GM23338 (cell line): Measurements from ENCODE around the gene LUC7L2.

Source experiments
- EZH2 ChIP-seq: fragments of 200-600 bp; sonication (generic); IDR thresholded peaks from one replicate; pipeline ENCODE4 v1.8.0; 2017; ENCODE audit warnings: antibody characterized with exemption, mild to moderate bottlenecking, low read depth; ENCODE audit not compliant: unreplicated experiment
- TF ChIP-seq, protein P1 (sequence below), 2 experiments: fragments of 200-600 bp in 1 of 2; sonication (generic) in 1 of 2; conservative IDR thresholded peaks; 2 replicates each; pipeline versions ENCODE4 v1.5.1 to v1.6.1; 2016 to 2017; ENCODE audit warnings: antibody characterized with exemption in 2 of 2, low read depth in 2 of 2, mild to moderate bottlenecking in 2 of 2, moderate library complexity in 1 of 2
- TF ChIP-seq, protein P2 (sequence below): IDR thresholded peaks from one replicate; pipeline ENCODE4 v1.6.1; 2018; ENCODE audit warnings: antibody characterized with exemption; ENCODE audit not compliant: unreplicated experiment

DNA sequence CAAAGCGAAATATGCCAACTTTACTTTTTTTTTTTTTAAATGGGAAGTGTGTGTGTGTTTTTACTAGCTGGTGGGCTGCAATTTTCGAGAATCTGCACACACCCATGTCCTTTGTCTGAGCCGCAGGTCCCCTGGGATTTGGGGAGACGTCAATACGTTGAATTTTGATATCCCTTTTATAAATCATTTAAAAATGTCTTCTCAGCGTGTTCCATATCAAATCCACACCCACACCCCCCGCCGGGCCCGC lies 19.0 kb upstream of the LUC7L2 start:
- TF ChIP-seq, protein P1, sequence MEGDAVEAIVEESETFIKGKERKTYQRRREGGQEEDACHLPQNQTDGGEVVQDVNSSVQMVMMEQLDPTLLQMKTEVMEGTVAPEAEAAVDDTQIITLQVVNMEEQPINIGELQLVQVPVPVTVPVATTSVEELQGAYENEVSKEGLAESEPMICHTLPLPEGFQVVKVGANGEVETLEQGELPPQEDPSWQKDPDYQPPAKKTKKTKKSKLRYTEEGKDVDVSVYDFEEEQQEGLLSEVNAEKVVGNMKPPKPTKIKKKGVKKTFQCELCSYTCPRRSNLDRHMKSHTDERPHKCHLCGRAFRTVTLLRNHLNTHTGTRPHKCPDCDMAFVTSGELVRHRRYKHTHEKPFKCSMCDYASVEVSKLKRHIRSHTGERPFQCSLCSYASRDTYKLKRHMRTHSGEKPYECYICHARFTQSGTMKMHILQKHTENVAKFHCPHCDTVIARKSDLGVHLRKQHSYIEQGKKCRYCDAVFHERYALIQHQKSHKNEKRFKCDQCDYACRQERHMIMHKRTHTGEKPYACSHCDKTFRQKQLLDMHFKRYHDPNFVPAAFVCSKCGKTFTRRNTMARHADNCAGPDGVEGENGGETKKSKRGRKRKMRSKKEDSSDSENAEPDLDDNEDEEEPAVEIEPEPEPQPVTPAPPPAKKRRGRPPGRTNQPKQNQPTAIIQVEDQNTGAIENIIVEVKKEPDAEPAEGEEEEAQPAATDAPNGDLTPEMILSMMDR (conservative IDR thresholded peaks at IDR 0.05; ENCODE audit: low read depth in 2 of 2) = no peak
- TF ChIP-seq EZH2 = no peak
- TF ChIP-seq, protein P2, sequence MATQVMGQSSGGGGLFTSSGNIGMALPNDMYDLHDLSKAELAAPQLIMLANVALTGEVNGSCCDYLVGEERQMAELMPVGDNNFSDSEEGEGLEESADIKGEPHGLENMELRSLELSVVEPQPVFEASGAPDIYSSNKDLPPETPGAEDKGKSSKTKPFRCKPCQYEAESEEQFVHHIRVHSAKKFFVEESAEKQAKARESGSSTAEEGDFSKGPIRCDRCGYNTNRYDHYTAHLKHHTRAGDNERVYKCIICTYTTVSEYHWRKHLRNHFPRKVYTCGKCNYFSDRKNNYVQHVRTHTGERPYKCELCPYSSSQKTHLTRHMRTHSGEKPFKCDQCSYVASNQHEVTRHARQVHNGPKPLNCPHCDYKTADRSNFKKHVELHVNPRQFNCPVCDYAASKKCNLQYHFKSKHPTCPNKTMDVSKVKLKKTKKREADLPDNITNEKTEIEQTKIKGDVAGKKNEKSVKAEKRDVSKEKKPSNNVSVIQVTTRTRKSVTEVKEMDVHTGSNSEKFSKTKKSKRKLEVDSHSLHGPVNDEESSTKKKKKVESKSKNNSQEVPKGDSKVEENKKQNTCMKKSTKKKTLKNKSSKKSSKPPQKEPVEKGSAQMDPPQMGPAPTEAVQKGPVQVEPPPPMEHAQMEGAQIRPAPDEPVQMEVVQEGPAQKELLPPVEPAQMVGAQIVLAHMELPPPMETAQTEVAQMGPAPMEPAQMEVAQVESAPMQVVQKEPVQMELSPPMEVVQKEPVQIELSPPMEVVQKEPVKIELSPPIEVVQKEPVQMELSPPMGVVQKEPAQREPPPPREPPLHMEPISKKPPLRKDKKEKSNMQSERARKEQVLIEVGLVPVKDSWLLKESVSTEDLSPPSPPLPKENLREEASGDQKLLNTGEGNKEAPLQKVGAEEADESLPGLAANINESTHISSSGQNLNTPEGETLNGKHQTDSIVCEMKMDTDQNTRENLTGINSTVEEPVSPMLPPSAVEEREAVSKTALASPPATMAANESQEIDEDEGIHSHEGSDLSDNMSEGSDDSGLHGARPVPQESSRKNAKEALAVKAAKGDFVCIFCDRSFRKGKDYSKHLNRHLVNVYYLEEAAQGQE = no peak
